MM.1S (cell line): ENCODE measurements around the gene LCAT.
A peak's percentile ranks its signal among the peaks of the same experiment; 100 is the strongest.

ENCODE experiments used
- DNase-seq: peaks from one replicate; pipeline ENCODE4 v3.0.0-alpha.2; 2015
- H2AFZ ChIP-seq: fragments of 300-600 bp; sonication (generic); 2 replicates; pipeline ENCODE4 v1.6.0; 2016; ENCODE audit warnings: antibody characterized with exemption, low read length
- H3F3A ChIP-seq: fragments of 300-600 bp; sonication (generic); 2 replicates; pipeline ENCODE4 v1.6.1; 2016; ENCODE audit warnings: mild to moderate bottlenecking, antibody characterized with exemption, low read length, moderate library complexity, mixed read lengths; ENCODE audit not compliant: insufficient read depth
- H3K27ac ChIP-seq: fragments of 300-600 bp; sonication (generic); 2 replicates; pipeline ENCODE4 v1.5.1; 2016; ENCODE audit warnings: mild to moderate bottlenecking, low read length
- H3K27me3 ChIP-seq: fragments of 300-600 bp; sonication (generic); replicated peaks from 2 replicates; pipeline ENCODE4 v1.6.0; 2016; ENCODE audit warnings: low read length; ENCODE audit not compliant: insufficient read depth
- H3K36me3 ChIP-seq: fragments of 300-600 bp; sonication (generic); replicated peaks from 2 replicates; pipeline ENCODE4 v1.6.1; 2016; ENCODE audit warnings: mild to moderate bottlenecking, low read length, mixed read lengths; ENCODE audit not compliant: insufficient read depth
- H3K4me1 ChIP-seq: fragments of 300-600 bp; sonication (generic); 2 replicates; pipeline ENCODE4 v1.6.1; 2016; ENCODE audit warnings: low read length, mixed read lengths
- H3K4me2 ChIP-seq: fragments of 300-600 bp; sonication (generic); 2 replicates; pipeline ENCODE4 v1.6.0; 2016; ENCODE audit warnings: low read depth, low read length
- H3K4me3 ChIP-seq: fragments of 300-600 bp; sonication (generic); 2 replicates; pipeline ENCODE4 v1.5.1; 2016; ENCODE audit warnings: low read length, mixed read lengths
- H3K79me2 ChIP-seq: fragments of 300-600 bp; sonication (generic); 2 replicates; pipeline ENCODE4 v1.6.1; 2016; ENCODE audit warnings: mixed run types, low read length, mixed read lengths
- H3K9ac ChIP-seq: fragments of 300-600 bp; sonication (generic); 2 replicates; pipeline ENCODE4 v1.6.1; 2016; ENCODE audit warnings: low read length, mixed read lengths
- H3K9me2 ChIP-seq: fragments of 300-600 bp; sonication (generic); replicated peaks from 2 replicates; pipeline ENCODE4 v1.6.1; 2016; ENCODE audit warnings: mild to moderate bottlenecking, low read length, mixed read lengths; ENCODE audit not compliant: insufficient read depth
- H3K9me3 ChIP-seq: fragments of 300-600 bp; sonication (generic); replicated peaks from 2 replicates; pipeline ENCODE4 v1.6.1; 2016; ENCODE audit warnings: mild to moderate bottlenecking, low read length, mixed read lengths; ENCODE audit not compliant: insufficient read depth
- H4K20me1 ChIP-seq: fragments of 300-600 bp; sonication (generic); 2 replicates; pipeline ENCODE4 v1.6.1; 2016; ENCODE audit warnings: mild to moderate bottlenecking, low read length, moderate library complexity, mixed read lengths; ENCODE audit not compliant: insufficient read depth
- EZH2 ChIP-seq: fragments of 300-600 bp; sonication (generic); optimal IDR thresholded peaks from 2 replicates; pipeline ENCODE3; 2017; ENCODE audit warnings: low read depth, mild to moderate bottlenecking, antibody characterized with exemption, low read length, mixed read lengths
- EZH2phosphoT487 ChIP-seq: fragments of 300-600 bp; sonication (generic); IDR thresholded peaks from 2 replicates; pipeline ENCODE4 v1.6.1; 2018; ENCODE audit warnings: antibody characterized with exemption, low read length
- TF ChIP-seq, protein P1 (sequence below): fragments of 300-600 bp; sonication (generic); IDR thresholded peaks from 2 replicates; pipeline ENCODE4 v1.5.1; 2016; ENCODE audit warnings: antibody characterized with exemption, low read length, mixed read lengths

LCAT gene

DNA sequence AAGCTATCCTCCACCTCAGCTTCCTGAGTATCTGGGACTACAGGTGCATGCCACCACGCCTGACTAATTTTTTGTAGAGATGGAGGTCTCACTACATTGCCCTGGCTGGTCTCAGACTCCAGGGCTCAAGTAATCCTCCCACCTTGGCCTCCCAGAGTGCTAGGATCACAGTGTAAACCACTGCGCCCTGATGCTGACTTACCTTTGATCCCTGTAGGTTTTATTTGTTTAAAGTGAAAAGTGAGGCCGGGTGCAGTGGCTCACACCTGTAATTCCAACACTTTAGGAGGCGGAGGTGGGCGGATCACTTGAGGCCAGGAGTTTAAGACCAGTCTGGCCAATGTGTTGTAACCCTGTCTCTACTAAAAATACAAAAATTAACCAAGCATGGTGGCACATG is 42.2 kb downstream of the LCAT start:
- Histone ChIP-seq H3K9me2 (no peaks in the 10 kb centered on the region), H3K27ac (no peak overlapping the region), H3K9ac (no peak overlapping the region), H2AFZ (no peak overlapping the region), H3K36me3 (no peaks in the 10 kb centered on the region), H3K27me3 (no peaks in the 10 kb centered on the region), H3K9me3 (no peaks in the 10 kb centered on the region), H3K79me2 (peaks cover 26% of the 10 kb centered on the region), H3K4me3 (no peak overlapping the region), H3F3A (no peaks in the 10 kb centered on the region), H4K20me1 (no peaks in the 10 kb centered on the region), H3K4me1 (no peaks in the 10 kb centered on the region), H3K4me2 (no peak overlapping the region)
- DNase-seq = no peak
- no peak for TF ChIP-seq EZH2
- no peak for TF ChIP-seq EZH2phosphoT487
- TF ChIP-seq, protein P1, sequence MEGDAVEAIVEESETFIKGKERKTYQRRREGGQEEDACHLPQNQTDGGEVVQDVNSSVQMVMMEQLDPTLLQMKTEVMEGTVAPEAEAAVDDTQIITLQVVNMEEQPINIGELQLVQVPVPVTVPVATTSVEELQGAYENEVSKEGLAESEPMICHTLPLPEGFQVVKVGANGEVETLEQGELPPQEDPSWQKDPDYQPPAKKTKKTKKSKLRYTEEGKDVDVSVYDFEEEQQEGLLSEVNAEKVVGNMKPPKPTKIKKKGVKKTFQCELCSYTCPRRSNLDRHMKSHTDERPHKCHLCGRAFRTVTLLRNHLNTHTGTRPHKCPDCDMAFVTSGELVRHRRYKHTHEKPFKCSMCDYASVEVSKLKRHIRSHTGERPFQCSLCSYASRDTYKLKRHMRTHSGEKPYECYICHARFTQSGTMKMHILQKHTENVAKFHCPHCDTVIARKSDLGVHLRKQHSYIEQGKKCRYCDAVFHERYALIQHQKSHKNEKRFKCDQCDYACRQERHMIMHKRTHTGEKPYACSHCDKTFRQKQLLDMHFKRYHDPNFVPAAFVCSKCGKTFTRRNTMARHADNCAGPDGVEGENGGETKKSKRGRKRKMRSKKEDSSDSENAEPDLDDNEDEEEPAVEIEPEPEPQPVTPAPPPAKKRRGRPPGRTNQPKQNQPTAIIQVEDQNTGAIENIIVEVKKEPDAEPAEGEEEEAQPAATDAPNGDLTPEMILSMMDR = no peak

DNA sequence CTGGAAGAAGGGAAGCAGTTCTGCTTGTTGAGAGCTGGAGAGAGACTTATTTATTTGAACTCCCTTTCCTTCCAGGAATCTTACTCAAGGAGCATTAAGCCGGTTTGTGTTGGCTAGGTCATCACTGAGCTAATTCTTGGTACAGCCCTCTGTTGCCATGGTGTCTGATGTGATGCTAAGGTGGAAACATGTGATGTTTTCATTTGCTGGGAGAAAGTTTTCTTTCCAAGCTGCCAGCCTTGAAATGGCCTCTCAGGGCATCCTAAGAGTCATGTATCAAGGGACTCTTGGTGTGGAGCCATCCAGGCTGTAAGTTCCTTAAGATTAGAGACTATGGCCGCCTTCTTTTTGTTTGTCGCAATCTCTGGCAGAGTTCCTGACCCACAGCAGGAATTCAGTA is 46.7 kb downstream of the LCAT start:
- no peak for DNase-seq
- no peak overlapping the region for H3K4me3 ChIP-seq

DNA sequence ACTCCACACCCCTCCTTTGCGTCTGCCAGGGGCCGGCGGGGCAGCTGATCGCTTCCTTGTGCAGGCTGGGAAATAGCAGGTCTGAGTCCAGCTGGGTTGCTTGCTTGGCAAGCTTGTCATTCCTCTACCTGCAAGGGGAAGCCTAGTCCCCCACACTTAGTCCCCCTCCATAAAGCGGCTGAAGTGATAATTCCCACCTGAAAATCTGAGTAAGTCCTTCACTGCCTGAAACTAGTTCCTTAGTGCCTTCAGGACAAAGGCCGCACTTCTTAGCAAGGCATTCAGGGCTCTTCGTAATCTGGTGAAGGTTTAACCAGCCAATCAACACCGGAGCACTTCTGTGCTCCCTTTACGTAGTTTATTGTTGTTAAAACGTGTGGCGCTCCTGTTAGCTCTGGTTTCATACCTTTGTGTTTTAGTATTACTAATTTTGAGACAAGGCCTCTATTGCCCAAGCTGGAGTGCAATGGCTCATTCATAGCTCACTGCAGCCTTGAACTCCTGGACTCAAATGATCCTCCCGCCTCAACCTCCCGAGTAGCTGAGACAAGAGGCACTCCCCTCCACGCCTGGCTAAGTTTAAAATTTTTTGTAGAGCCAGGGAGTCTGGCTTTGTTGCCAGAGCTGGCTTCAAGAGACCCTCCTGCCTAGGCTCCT is 50.0 kb downstream of the LCAT start:
- Histone ChIP-seq H3K4me2 (peak overlapping the region; percentile 82), H3K36me3 (no peaks in the 10 kb centered on the region), H2AFZ (peak overlapping the region; percentile 64), H3K27ac (peak overlapping the region; percentile 57; the same call in 1 of the 2 replicates), H3K9me2 (no peaks in the 10 kb centered on the region), H3K79me2 (peaks cover 50% of the 10 kb centered on the region), H3K9ac (peak overlapping the region; percentile 96), H3K4me1 (0 out of 2 replicates have a peak, but pooled peaks cover 6% of the 10 kb centered on the region), H4K20me1 (no peaks in the 10 kb centered on the region), H3K27me3 (no peaks in the 10 kb centered on the region), H3K9me3 (no peaks in the 10 kb centered on the region), H3K4me3 (peak overlapping the region; percentile 94), H3F3A (no peaks in the 10 kb centered on the region)
- DNase-seq = peak; percentile 18
- TF ChIP-seq EZH2 = no peak
- no peak for TF ChIP-seq EZH2phosphoT487
- TF ChIP-seq, protein P1 = no peak

More for the DNA sequence above, 46.7 kb downstream of the LCAT start:
- H3K27ac ChIP-seq = no peak overlapping the region
- H3K4me2 ChIP-seq = no peak overlapping the region
- H3K9ac ChIP-seq = no peak overlapping the region
- no peaks in the 10 kb centered on the region for H3K36me3 ChIP-seq
- H3K4me1 ChIP-seq = 0 out of 2 replicates have a peak, but pooled peaks cover 6% of the 10 kb centered on the region
- no peaks in the 10 kb centered on the region for H3K27me3 ChIP-seq
- no peaks in the 10 kb centered on the region for H3F3A ChIP-seq
- no peaks in the 10 kb centered on the region for H3K9me2 ChIP-seq
- no peaks in the 10 kb centered on the region for H3K9me3 ChIP-seq
- H2AFZ ChIP-seq = no peak overlapping the region
- no peaks in the 10 kb centered on the region for H4K20me1 ChIP-seq
- H3K79me2 ChIP-seq = peaks cover 60% of the 10 kb centered on the region
- TF ChIP-seq EZH2phosphoT487 = no peak
- no peak for TF ChIP-seq EZH2
- TF ChIP-seq, protein P1 = no peak
